ENCODE measurements around the gene CASP2. TPM values are rescaled to one million over a fixed set of nuclear protein-coding genes. Genes with fewer than 3 reads are reported as not detected.

CASP2 gene
- total RNA-seq, 1 donor from 2014 or later, result 62.2 TPM

DNA sequence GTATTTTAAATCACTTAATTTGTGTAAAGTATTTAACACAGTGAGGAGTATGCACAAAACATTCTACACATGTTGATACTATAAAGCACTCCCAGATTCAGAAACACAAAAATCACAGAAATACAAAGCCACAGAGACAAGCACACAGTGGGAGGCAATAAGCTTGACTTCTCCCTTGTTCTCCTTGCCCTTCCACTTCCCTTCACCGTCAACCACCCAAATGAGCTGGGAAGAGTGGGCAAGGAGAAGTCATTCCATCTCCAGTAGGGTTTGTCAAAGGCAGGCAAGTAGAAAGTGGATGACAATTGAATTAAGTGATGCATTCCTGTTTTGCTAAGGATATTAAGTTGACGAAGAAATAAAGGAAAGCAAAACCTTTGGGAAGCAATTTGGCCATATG, 7.6 kb upstream of the CASP2 start:
- ChIA-PET CTCF (interaction anchor here (0.9 to 2.0 kb wide), 3 partner anchors 19 to 40 kb away, joined by 4 to 9 read pairs (median 4); no protein-coding TSS in a partner anchor), POLR2A (interaction anchor here (1.2 kb wide), 1 partner anchor 8 kb away, joined by 4 read pairs; the partner anchor contains the start of gene CASP2)
- no peaks in the 10 kb centered on the region for H3K27me3 Mint-ChIP-seq
- H3K36me3 Mint-ChIP-seq (ENCODE audit: low read depth), result no peaks in the 10 kb centered on the region
- TF ChIP-seq, protein P1, sequence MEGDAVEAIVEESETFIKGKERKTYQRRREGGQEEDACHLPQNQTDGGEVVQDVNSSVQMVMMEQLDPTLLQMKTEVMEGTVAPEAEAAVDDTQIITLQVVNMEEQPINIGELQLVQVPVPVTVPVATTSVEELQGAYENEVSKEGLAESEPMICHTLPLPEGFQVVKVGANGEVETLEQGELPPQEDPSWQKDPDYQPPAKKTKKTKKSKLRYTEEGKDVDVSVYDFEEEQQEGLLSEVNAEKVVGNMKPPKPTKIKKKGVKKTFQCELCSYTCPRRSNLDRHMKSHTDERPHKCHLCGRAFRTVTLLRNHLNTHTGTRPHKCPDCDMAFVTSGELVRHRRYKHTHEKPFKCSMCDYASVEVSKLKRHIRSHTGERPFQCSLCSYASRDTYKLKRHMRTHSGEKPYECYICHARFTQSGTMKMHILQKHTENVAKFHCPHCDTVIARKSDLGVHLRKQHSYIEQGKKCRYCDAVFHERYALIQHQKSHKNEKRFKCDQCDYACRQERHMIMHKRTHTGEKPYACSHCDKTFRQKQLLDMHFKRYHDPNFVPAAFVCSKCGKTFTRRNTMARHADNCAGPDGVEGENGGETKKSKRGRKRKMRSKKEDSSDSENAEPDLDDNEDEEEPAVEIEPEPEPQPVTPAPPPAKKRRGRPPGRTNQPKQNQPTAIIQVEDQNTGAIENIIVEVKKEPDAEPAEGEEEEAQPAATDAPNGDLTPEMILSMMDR (IDR thresholded peaks at IDR 0.05), result no peak
- intact Hi-C loops (cut with micrococcal nuclease), result loop anchor here (10.0 kb wide), 3 partner anchors 426 to 1554 kb away; partner anchors contain the start of genes EPHB6, TCAF1 and TPK1
- H3K4me3 Mint-ChIP-seq, result no peak overlapping the region
- H3K9me3 Mint-ChIP-seq, result no peaks in the 10 kb centered on the region
- H3K27ac Mint-ChIP-seq, result no peak overlapping the region
- H3K4me1 Mint-ChIP-seq, result peaks cover 33% of the 10 kb centered on the region
- DNase-seq (no peak), ATAC-seq (ENCODE audit: low read depth) (no peak)

DNA sequence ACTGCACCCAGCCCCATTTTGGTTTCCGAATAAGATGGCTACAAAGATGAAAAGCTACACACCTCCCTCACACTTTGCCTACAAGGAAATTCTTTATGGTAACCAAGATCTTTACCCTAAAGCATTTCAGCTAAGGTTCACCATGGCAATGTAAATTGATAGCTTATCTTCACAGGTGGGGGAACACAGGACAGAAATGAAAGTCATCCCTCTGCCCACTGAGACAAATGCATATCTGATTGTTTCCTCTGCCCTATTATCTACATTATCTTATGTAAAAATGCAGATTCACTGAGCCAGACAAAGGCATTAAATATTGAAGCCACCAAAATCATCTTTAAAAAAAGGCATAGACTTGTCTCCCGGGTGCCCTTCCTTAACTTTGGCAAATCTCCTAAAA, 6.6 kb upstream of the CASP2 start:
- CTCF ChIA-PET, result no interaction called here
- peaks cover 33% of the 10 kb centered on the region for H3K4me1 Mint-ChIP-seq
- no peak overlapping the region for H3K4me3 Mint-ChIP-seq
- TF ChIP-seq, protein P1 (IDR thresholded peaks at IDR 0.05), result no peak
- POLR2A ChIA-PET, result no interaction called here
- H3K9me3 Mint-ChIP-seq, result no peaks in the 10 kb centered on the region
- intact Hi-C loops (cut with micrococcal nuclease), result loop anchor here (10.0 kb wide), 3 partner anchors 427 to 1553 kb away; partner anchors contain the start of genes EPHB6, TCAF1 and TPK1
- H3K36me3 Mint-ChIP-seq (ENCODE audit: low read depth), result no peaks in the 10 kb centered on the region
- ATAC-seq (ENCODE audit: low read depth), result no peak
- H3K27me3 Mint-ChIP-seq, result no peaks in the 10 kb centered on the region
- no peak overlapping the region for H3K27ac Mint-ChIP-seq
- no peak for DNase-seq

DNA sequence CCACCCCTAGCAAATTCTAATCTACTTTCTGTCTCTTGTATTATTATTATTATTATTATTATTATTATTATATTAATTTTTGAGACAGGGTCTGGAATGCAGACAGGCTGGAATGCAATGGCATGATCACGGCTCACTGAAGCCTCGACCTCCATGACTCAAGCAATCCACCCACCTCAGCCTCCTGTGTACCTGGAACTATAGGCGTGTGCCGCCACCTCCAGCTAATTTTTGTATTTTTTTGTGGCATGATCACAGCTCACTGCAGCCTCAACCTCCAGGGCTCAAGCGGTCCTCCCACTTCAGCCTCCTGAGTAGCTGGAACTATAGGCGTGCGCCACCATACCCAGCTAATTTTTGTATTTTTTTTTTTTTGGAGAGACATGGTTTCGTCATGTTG, 6.0 kb upstream of the CASP2 start:
- Mint-ChIP-seq H3K36me3 (ENCODE audit: low read depth) (no peaks in the 10 kb centered on the region), H3K27me3 (no peaks in the 10 kb centered on the region), H3K4me1 (peaks cover 33% of the 10 kb centered on the region), H3K4me3 (no peak overlapping the region), H3K9me3 (no peaks in the 10 kb centered on the region), H3K27ac (no peak overlapping the region)
- POLR2A ChIA-PET, result no interaction called here
- CTCF ChIA-PET, result interaction anchor here (1.8 kb wide), 1 partner anchor 42 kb away, joined by 7 read pairs; no protein-coding TSS in a partner anchor
- no peak for ATAC-seq (ENCODE audit: low read depth)
- TF ChIP-seq, protein P1 (IDR thresholded peaks at IDR 0.05), result no peak
- intact Hi-C loops (cut with micrococcal nuclease), result loop anchor here (2.0 to 10.0 kb wide), 4 partner anchors 15 to 1553 kb away; partner anchors contain the start of genes EPHB6, TCAF1 and TPK1
- DNase-seq, result no peak

DNA sequence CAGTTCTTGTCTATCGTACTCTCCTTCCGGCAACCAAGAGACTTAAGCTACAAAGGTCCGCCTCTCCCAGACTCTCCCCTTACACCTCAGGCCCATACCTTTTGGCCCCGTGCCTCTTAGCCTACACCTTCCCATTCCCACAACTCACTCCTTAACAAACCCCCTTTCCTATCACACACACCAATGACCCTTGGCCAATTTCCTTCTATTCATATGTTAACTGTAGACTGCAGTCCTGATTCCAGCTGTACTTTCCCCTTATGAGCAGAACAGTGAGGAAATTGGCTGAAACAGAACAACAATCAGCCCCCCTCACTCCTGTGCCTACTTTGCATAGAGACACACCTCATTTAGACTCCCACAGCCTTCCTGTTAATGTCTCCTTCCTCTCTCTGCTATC, 4.8 kb upstream of the CASP2 start:
- DNase-seq (no peak), ATAC-seq (ENCODE audit: low read depth) (no peak)
- TF ChIP-seq, protein P1 (IDR thresholded peaks at IDR 0.05), result no peak
- intact Hi-C loops (cut with micrococcal nuclease), result loop anchor here (2.0 to 10.0 kb wide), 4 partner anchors 13 to 1551 kb away; partner anchors contain the start of genes EPHB6, TCAF1 and TPK1
- Mint-ChIP-seq H3K27ac (peak overlapping the region; percentile 80), H3K4me1 (peaks cover 40% of the 10 kb centered on the region), H3K4me3 (peak overlapping the region; percentile 59), H3K27me3 (no peaks in the 10 kb centered on the region), H3K9me3 (no peaks in the 10 kb centered on the region), H3K36me3 (ENCODE audit: low read depth) (peaks cover 3% of the 10 kb centered on the region)
- CTCF ChIA-PET, result interaction anchor here (0.7 to 1.8 kb wide), 3 partner anchors 16 to 68 kb away, joined by 3 to 7 read pairs (median 4); no protein-coding TSS in a partner anchor
- POLR2A ChIA-PET, result interaction anchor here (1.9 kb wide), 1 partner anchor 20 kb away, joined by 7 read pairs; the partner anchor contains the start of gene GSTK1

DNA sequence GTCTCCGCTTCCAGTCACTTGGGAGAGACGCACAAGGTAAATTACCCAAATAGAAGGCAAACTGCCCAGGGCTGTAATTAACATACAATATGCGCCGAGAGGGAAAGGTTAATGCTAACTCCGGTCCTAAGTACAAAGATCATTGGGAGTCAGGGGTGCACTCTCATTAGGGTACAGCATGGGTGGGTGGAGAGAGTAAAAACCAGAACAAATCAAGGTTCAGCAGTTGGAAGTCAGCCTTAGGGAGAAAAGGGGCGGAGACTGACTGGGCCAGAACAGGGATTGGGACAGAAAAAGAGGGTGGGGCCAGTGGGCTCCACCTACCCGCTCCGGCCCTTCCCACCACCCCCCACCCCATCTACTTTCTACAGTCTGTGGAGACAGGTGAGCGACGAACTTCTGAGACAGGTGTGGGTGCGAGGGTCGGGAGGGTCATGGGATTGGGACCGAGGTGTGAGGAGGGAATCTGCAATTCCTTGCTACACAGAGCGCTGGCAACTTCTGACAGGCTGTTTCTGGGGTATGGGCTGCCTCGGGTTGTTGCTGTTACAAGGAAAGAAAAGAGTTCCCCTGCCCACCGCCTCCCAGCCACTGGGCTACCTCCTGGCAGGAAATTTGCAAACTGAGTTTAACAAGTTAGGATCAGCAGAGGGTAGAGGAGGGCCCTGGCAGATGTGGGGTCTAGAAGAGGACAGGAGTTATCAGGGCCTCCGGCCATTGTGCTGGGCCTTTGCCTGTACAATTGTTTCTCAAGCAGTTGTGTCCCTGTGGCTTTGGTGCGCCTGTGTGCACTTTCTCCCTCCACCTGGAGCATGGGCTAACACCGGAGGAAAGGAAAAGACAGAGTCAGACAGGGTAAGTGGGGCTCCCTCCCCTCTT, 3.3 kb upstream of the CASP2 start, which contains the start of gene TMEM139:
Gene TMEM139, plus strand, starts transcription at position 368 of the 879 bp plus-strand sequence. CDS start 1,000 bp downstream, outside the sequence.
- peak within 1 kb of the TSS; percentile 59 for H3K4me3 Mint-ChIP-seq
- intact Hi-C loops (cut with micrococcal nuclease), result loop anchor here (10.0 kb wide), 3 partner anchors 430 to 1550 kb away; partner anchors contain the start of genes EPHB6, TCAF1 and TPK1

More for the DNA sequence above, 3.3 kb upstream of the CASP2 start, which contains the start of gene TMEM139:
- Mint-ChIP-seq H3K4me1 (peaks cover 43% of the 10 kb centered on the region), H3K27ac (peak within 1 kb of the TSS; percentile 80), H3K27me3 (no peaks in the 10 kb centered on the region), H3K36me3 (ENCODE audit: low read depth) (peaks cover 8% of the 10 kb centered on the region), H3K9me3 (no peaks in the 10 kb centered on the region)
- TF ChIP-seq, protein P1 (IDR thresholded peaks at IDR 0.05), result no peak
- CTCF ChIA-PET, result no interaction called here
- ATAC-seq (ENCODE audit: low read depth) (no peak), DNase-seq (no peak)
- POLR2A ChIA-PET, result interaction anchor here (1.0 to 1.9 kb wide), 2 partner anchors 20 to 21 kb away, joined by 4 to 7 read pairs; partner anchors contain the start of gene GSTK1
